GM12878 (cell line): Measurements from ENCODE around the gene BFSP1. TPM values are rescaled to one million over a fixed set of nuclear protein-coding genes. Genes with fewer than 3 reads are reported as not detected.

Experiments
- ATAC-seq: fragments of 200-7000 bp; cut with Tn5 transposase; 3 replicates; pipeline ENCODE4 v1.9.1; 2020; ENCODE audit warnings: mild to moderate bottlenecking, moderate library complexity
- BruUV-seq: library from RNA; stranded (reverse); fragments of 400-500 nt; replicated peaks from 2 replicates; lab custom pipeline; 2021; lab: Mats Ljungman, UMichigan
- CTCF ChIA-PET: fragments of 300-600 bp; sonication (Branson Sonifier 250); formaldehyde crosslinking; extraction: SDS; loops from one replicate; lab custom pipeline; 2021; ENCODE audit warnings: inconsistent platforms; lab: Yijun Ruan, JAX
- POLR2A ChIA-PET: fragments of 350-600 bp; formaldehyde crosslinking; extraction: SDS; loops from one replicate; lab custom pipeline; 2021; ENCODE audit warnings: inconsistent platforms; lab: Charles Lee
- RAD21 ChIA-PET: fragments of 300-600 bp; sonication (Branson Sonifier 250); formaldehyde crosslinking; loops from one replicate; lab custom pipeline; 2023; ENCODE audit warnings: antibody characterized with exemption; ENCODE audit not compliant: unreplicated experiment; lab: Charles Lee
- SMC1A ChIA-PET: fragments of 300-600 bp; sonication (Branson Sonifier 250); formaldehyde crosslinking; loops from one replicate; lab custom pipeline; 2023; ENCODE audit not compliant: unreplicated experiment, uncharacterized antibody; lab: Charles Lee
- DNase-seq: peaks from one replicate; pipeline ENCODE4 v3.0.0-alpha.2; 2011; ENCODE audit warnings: low read depth, low spot score
- FAIRE-seq: peaks from 3 replicates; lab custom pipeline; 2011; peaks lifted over from hg19 to GRCh38; lab: Jason Lieb, UNC
- H2AFZ ChIP-seq: 2 replicates; pipeline ENCODE4 v1.6.0; 2011; ENCODE audit warnings: low read depth, low read length, control low read depth; ENCODE audit not compliant: control insufficient read depth
- H3K27ac ChIP-seq: 2 replicates; pipeline ENCODE4 v1.5.1; 2011; ENCODE audit warnings: control low read depth; ENCODE audit not compliant: control insufficient read depth, insufficient read depth
- H3K27me3 ChIP-seq, 2 experiments: replicated peaks in 1 of 2; 2 replicates each; pipeline versions ENCODE4 v1.6.0 to v1.6.1; 2011; ENCODE audit warnings: low read length in 1 of 2; ENCODE audit not compliant: control insufficient read depth in 2 of 2, insufficient read depth in 2 of 2
- H3K36me3 ChIP-seq, 2 experiments: 2 replicates each; pipeline ENCODE4 v1.5.1; 2011; ENCODE audit warnings: low read length in 1 of 2; ENCODE audit not compliant: control insufficient read depth in 2 of 2, insufficient read depth in 2 of 2
- H3K4me1 ChIP-seq: 2 replicates; pipeline ENCODE4 v1.6.1; 2011; ENCODE audit warnings: mild to moderate bottlenecking, low read length, moderate library complexity, mixed read lengths; ENCODE audit not compliant: control insufficient read depth, insufficient read depth
- H3K4me2 ChIP-seq: 2 replicates; pipeline ENCODE4 v1.6.0; 2011; ENCODE audit warnings: control low read depth; ENCODE audit not compliant: control insufficient read depth, insufficient read depth
- H3K4me3 ChIP-seq: fragments of 200-600 bp; sonication (generic); 2 replicates; pipeline ENCODE4 v1.5.1; 2016
- H3K79me2 ChIP-seq: 2 replicates; pipeline ENCODE4 v1.6.0; 2011; ENCODE audit warnings: low read length; ENCODE audit not compliant: control insufficient read depth, insufficient read depth
- H3K9ac ChIP-seq: 2 replicates; pipeline ENCODE4 v1.8.0; 2011; ENCODE audit warnings: low read length, control low read depth, mixed read lengths; ENCODE audit not compliant: control insufficient read depth, insufficient read depth
- H3K9me3 ChIP-seq: replicated peaks from 3 replicates; pipeline ENCODE4 v1.5.1; 2011; ENCODE audit warnings: mild to moderate bottlenecking, low read length; ENCODE audit not compliant: control insufficient read depth, insufficient read depth
- H4K20me1 ChIP-seq: 2 replicates; pipeline ENCODE4 v1.6.0; 2011; ENCODE audit not compliant: control insufficient read depth, insufficient read depth
- CEBPZ ChIP-seq: fragments of 150-350 bp; IDR thresholded peaks from 2 replicates; pipeline ENCODE4 v1.6.1; 2016; ENCODE audit warnings: low read depth, low read length
- CUX1 ChIP-seq: IDR thresholded peaks from 2 replicates; pipeline ENCODE4 v1.6.1; 2012; ENCODE audit warnings: improper control_type of control experiment, low read depth, low read length; ENCODE audit not compliant: insufficient replicate concordance
- EP300 ChIP-seq, 2 experiments: fragments of 150-350 bp in 1 of 2; IDR thresholded peaks; 2 replicates each; pipeline ENCODE4 v1.6.1; 2011 to 2012; ENCODE audit warnings: low read depth in 2 of 2, low read length in 2 of 2, borderline replicate concordance in 1 of 2, improper control_type of control experiment in 1 of 2, inconsistent platforms in 1 of 2; ENCODE audit not compliant: control insufficient read depth in 1 of 2
- LARP7 ChIP-seq: fragments of 450-650 bp; IDR thresholded peaks from 2 replicates; pipeline ENCODE4 v1.6.1; 2017; ENCODE audit warnings: mild to moderate bottlenecking
- MEF2A ChIP-seq: IDR thresholded peaks from 2 replicates; pipeline ENCODE4 v1.6.1; 2011; ENCODE audit warnings: low read depth, mild to moderate bottlenecking, low read length, moderate library complexity; ENCODE audit not compliant: insufficient read depth
- MYB ChIP-seq: fragments of 150-350 bp; IDR thresholded peaks from 2 replicates; pipeline ENCODE4 v1.6.1; 2014; ENCODE audit warnings: mild to moderate bottlenecking, low read depth, low read length, borderline replicate concordance
- SMAD5 ChIP-seq: IDR thresholded peaks from 2 replicates; pipeline ENCODE4 v1.6.1; 2016; ENCODE audit warnings: antibody characterized with exemption, low read depth
- TCF7 ChIP-seq: IDR thresholded peaks from 2 replicates; pipeline ENCODE4 v1.6.1; 2014; ENCODE audit warnings: antibody characterized with exemption, borderline replicate concordance
- YBX1 ChIP-seq: fragments of 450-650 bp; IDR thresholded peaks from 2 replicates; pipeline ENCODE4 v1.6.1; 2016; ENCODE audit warnings: antibody characterized with exemption
- WGBS: methylation state at CpG from one replicate; pipeline ENCODE4 v1.1.6; 2016; ENCODE audit warnings: low lambda C conversion rate; ENCODE audit not compliant: insufficient replicate concordance, insufficient coverage; ENCODE audit errors: missing lambda C conversion rate; 5-methylcytosine and 5-hydroxymethylcytosine counted together
- in situ Hi-C: fragments of 300-500 bp; cut with MboI; formaldehyde crosslinking; loops from 9 replicates; pipeline ENCODE4 v1.14.3; 2018; ENCODE audit warnings: mixed read lengths
- intact Hi-C: fragments of 100-400 bp; cut with micrococcal nuclease; formaldehyde crosslinking; loops from one replicate; pipeline ENCODE4 v1.14.2; 2022; ENCODE audit not compliant: unreplicated experiment
- polyA plus RNA-seq, 11 experiments: library from polyadenylated mRNA; depleted of rRNA in 4 of 11; unstranded in 6 of 11; stranded (reverse) in 5 of 11; fragments of >200 nt; fragmentation: Nextera tagmentation in 4 of 11; fragmentation: Illumina TruSeq in 1 of 11; extraction: Ambion mirVana in 4 of 11; extraction: Trizol in 1 of 11; gene quantifications; 1 replicate in 1 of 11; 2 replicates in 10 of 11; pipeline versions ENCODE4 v1.2.1 to v1.2.3, GENCODE V29; 2011 to 2016; ENCODE audit warnings: inconsistent platforms in 2 of 11, missing spikeins in 2 of 11, low read depth in 1 of 11
- total RNA-seq, 4 experiments: library from RNA; depleted of rRNA in 3 of 4; stranded (reverse); fragments of >200 nt in 3 of 4; fragmentation: Illumina TruSeq in 1 of 4; extraction: Trizol in 1 of 4; gene quantifications; 2 replicates each; pipeline versions ENCODE4 v1.2.1 to v1.2.3, GENCODE V29; 2013 to 2021

The BFSP1 gene
- total and polyA plus RNA-seq, 10 of the 15 experiments (the other 5 are each of a cell fraction or from before 2014, with no cell fraction given): 0.06 to 0.22 (median 0.11) TPM; not detected in 3

DNA sequence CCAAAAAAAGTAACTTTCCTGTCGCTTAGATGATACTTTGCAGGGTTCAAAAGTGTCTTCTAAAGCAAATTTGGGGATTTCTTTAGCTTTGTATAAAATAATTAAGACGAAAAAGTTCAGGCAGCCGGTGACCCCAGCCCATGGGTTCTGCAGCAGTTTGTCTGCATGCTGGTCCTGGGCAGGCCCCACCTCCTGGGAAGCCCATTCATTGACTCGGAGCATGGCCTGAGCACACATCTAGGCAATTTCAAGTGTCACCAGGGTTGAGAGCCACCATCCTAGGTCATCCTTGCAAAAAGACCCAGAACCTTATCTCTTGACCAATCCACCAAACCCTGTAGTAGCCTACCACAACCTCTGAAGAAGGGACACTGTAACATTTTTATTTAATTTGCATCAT is 20.6 kb downstream of the BFSP1 start:
- no TSS peak for BruUV-seq
- CTCF ChIA-PET: no interaction called here
- no peaks in the 10 kb centered on the region for H3K36me3 ChIP-seq
- SMC1A ChIA-PET: no interaction called here
- no peak overlapping the region for H3K9ac ChIP-seq
- WGBS: 47% methylated on average over 4 of the region's 4 CpGs
- POLR2A ChIA-PET: no interaction called here
- no peak for DNase-seq
- no peak overlapping the region for H2AFZ ChIP-seq
- no peak for FAIRE-seq
- no peak overlapping the region for H3K27ac ChIP-seq
- no peak overlapping the region for H3K4me3 ChIP-seq
- intact Hi-C loops: no loop called here
- H3K4me2 ChIP-seq: no peak overlapping the region
- RAD21 ChIA-PET: no interaction called here
- in situ Hi-C loops: no loop called here
- H3K79me2 ChIP-seq: no peaks in the 10 kb centered on the region
- no peaks in the 10 kb centered on the region for H4K20me1 ChIP-seq
- H3K9me3 ChIP-seq: no peaks in the 10 kb centered on the region
- no peaks in the 10 kb centered on the region; a peak in 1 of 4 replicates for H3K27me3 ChIP-seq
- TF ChIP-seq TCF7 (no peak), MEF2A (no peak), YBX1 (no peak), LARP7 (no peak), MYB (no peak), SMAD5 (no peak), EP300 (IDR thresholded peaks at IDR 0.05; ENCODE audit: borderline replicate concordance in 1 of 2, control insufficient read depth in 1 of 2, low read depth in 2 of 2, low read length in 2 of 2) (no peak)
- no peaks in the 10 kb centered on the region for H3K4me1 ChIP-seq
- ATAC-seq: no peak

- Histone ChIP-seq H3K4me2 (no peak overlapping the region), H3K36me3 (no peaks in the 10 kb centered on the region), H3K4me3 (no peak overlapping the region), H3K79me2 (no peaks in the 10 kb centered on the region), H3K4me1 (peaks cover 3% of the 10 kb centered on the region), H3K27ac (no peak overlapping the region), H4K20me1 (no peaks in the 10 kb centered on the region), H3K27me3 (no peaks in the 10 kb centered on the region; a peak in 1 of 4 replicates), H2AFZ (no peak overlapping the region), H3K9me3 (no peaks in the 10 kb centered on the region), H3K9ac (no peak overlapping the region)
- no peak for FAIRE-seq
- ChIA-PET CTCF (interaction anchor here (1.1 kb wide), 1 partner anchor 487 kb away, joined by 3 read pairs; no protein-coding TSS in a partner anchor), POLR2A (no interaction called here), SMC1A (no interaction called here), RAD21 (no interaction called here)
- 73% methylated on average over 18 of the region's 18 CpGs for WGBS
- intact Hi-C loops: loop anchor here (5.0 kb wide), 1 partner anchor 489 kb away; no protein-coding TSS in a partner anchor
- no TSS peak for BruUV-seq
- no peak for DNase-seq
- ATAC-seq: no peak
- in situ Hi-C loops: no loop called here
- no peak for TF ChIP-seq CUX1
- TF ChIP-seq CEBPZ: no peak
Measured at GRCh38 chr20:17508756-17509155, 22.4 kb downstream of the BFSP1 start.
